Neural progenitor cell (in vitro differentiated cells): ENCODE results near the gene CCL17.

Experiments used
- CTCF ChIP-seq: fragments of 200-600 bp; sonication (generic); IDR thresholded peaks from 2 replicates; pipeline ENCODE4 v1.5.1; 2017; ENCODE audit warnings: antibody characterized with exemption, mild to moderate bottlenecking
- EZH2 ChIP-seq: fragments of 200-600 bp; sonication (generic); IDR thresholded peaks from 2 replicates; pipeline ENCODE4 v1.6.1; 2017; ENCODE audit warnings: antibody characterized with exemption, mild to moderate bottlenecking, moderate library complexity

GRCh38 chr16:57381791-57382534 lies 22.6 kb upstream of the CCL17 start:
- TF ChIP-seq CTCF (no peak), EZH2 (no peak)
